HG03442 (cell line): ENCODE results near the gene PRMT1.

ENCODE experiments used
- ATAC-seq: cut with Tn5 transposase; IDR thresholded peaks from one replicate; pipeline ENCODE4 v1.9.1; 2021; ENCODE audit warnings: mild to moderate bottlenecking, moderate library complexity; ENCODE audit not compliant: unreplicated experiment

Gene PRMT1

GRCh38 chr19:49687566-49688316 is 10.7 kb downstream of the PRMT1 start:
- no peak for ATAC-seq

DNA sequence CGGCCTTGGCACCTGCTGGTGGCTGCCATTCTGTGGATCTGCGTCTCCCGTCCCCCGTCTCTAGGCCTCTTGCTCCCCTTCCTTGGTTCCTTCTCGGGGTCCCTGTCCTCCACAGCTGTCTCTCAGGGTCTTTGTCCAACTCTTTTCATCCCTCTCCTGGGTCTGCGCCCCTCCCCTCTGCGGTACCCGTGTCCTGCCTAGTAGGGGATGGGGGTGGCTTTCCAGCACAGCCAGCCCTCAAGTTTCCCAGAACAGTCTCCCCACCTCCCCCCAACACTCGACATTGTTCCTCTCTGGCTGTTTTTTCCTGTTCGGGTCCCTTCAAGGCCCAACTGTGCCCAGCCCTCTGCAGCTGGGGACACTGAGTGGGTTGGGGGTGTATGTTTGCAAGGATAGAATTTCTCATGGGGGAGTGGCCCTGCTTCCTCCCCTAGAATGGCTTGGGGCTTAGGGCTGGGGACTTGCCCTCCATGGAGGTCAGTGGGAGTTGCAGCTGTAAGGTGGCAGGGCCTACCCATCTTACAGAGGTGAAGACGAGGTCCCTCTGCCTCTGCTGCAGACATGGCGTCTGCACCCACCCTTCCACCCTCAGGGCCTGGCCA is 11.6 kb downstream of the PRMT1 start:
- no peak for ATAC-seq

DNA sequence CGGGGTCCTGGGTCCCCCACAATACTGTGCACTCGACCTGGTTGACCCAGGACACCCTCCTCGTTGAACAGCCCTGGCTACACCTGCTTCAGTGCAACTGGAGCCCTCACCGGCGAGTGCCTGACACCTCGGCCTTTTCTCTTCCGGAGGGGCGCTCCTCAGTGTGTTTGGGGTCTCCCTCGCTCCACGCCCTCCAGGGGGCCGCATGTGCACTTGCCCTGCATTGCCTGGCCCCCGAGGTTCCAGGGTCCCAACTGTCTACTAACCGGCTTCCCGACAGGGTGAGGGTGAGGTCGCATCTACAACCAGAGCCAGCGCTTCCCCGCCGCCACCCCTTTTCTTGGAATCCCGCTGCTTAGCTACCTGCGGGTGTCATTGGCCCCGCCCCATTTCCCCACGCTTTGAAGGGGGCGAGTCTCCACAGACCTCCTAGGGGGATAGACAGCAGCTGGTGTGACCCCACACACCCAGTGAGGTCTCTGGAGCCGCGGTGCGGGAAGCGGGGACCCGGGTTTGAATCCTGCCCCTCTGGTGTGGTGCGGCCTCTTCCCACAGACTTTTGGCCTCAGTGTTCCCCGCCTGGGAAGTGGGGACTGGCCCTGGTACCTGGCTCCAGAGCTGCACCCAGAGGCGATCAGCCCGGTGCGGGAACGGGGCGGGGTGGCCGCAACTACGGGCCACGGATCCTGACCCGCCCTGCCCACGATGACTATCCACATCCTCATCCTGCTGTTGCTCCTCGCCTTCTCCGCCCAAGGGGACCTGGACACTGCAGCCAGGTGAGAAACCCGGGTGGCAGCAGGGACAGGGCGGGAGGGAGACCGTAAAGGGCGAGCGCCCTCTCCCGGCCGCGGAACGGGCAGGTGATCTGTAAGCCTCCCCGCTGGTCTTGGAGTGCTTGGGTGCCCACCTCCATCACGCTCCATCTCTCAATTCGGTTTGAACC is 12.3 kb downstream of the PRMT1 start, which contains the start of gene ADM5:
Gene ADM5 (plus strand): TSS at position 462 of the 946 bp plus-strand sequence. CDS start 244 bp downstream, at position 706.
- no peak for ATAC-seq

GRCh38 chr19:49690079-49690655 is 13.1 kb downstream of the PRMT1 start:
- ATAC-seq = no peak

DNA sequence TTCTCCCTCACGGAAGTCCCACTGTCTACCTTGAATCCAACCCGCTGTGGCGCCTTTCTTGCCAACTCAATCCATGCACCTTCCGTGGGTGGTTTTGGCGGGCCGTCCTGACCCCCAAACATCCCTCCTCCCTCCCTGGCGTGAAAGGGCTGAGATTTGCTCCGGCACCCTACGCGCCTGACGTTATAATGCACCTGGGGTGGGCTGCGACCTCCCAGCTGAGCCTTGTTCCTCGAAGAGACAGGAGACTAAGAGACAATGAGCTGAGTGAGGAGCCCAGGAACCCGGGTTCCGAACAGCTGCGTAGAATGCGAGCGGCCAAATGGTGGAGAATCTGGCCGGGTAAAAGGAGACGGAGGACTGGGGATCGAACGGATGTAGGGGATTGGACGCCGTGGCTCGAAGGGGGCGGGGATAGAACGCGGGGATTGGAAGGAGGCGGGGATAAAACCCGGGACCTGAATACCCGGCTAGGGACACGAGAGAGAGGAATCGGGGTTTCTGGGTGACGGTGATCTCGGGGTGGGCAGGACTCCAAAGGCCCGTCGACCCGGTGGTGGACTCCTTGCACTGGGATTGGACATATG is 13.7 kb downstream of the PRMT1 start, which contains the start of gene CPT1C:
Gene CPT1C (plus strand): TSS at position 461 of the 587 bp plus-strand sequence. CDS start 1,137 bp downstream, outside the sequence.
- ATAC-seq = no peak

DNA sequence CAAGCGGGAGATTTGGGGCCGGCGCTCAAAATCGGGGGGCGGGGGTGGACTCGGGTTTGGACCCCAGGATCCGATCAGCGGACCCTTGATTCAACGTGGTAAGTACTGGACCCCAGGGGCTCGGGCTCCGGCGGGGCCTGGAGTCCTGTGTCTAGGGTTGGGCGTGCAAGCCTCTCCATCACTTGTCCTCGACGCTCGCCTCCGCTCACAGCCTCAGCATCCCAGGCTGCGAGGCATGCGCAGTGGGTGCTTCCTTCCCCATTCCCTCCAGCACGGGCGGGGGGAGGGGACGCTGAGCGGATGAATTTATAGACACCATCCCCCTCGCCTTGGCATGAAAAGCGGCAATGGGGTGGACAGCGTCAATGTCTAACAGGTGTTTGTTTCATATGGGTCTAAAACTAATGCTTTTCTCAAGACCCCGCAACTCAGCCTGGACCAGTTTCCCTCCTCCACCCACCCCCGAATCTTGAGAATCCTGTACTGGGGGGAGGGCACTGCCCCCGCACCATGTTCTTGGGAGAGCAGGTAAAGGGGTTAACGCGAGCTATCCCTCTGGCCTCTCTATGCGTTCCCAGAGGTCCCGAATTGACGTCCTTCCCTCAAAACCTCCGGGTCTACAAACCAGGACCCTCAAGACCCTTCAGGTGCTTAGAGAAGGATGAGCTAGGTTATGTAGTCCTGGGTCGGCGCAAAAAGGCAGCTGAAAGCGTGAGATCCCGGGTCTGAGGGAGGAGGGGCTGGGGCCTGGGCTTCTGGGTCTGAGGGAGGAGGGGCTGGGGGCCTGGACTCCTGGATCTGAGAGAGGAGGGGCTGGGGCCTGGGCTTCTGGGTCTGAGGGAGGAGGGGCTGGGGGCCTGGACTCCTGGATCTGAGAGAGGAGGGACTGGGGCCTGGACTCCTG is 14.4 kb downstream of the PRMT1 start:
- no peak for ATAC-seq

GRCh38 chr19:49692147-49692506 is 15.1 kb downstream of the PRMT1 start:
- ATAC-seq = no peak

- no peak for ATAC-seq
These were observed 19.0 kb downstream of the PRMT1 start for GRCh38 chr19:49696115-49696514.

DNA sequence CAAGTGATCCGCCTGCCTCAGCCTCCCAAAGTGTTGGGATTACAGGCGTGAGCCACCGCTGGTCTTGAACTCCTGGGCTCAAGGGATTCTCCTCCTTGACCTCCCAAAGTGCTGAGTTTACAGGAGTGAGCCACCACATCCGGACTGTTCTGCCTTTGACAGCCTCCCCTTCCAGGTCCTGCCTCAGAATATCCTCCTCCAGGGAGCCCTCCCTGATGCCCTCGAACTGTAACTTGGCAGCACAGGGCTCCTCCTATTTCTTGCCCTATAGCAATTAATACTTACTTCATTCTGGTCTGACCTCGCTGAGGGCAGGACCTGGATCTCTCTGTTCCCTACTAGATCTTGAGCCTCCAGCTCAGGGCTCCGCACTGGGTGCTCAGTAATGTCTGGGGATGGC is 19.8 kb downstream of the PRMT1 start:
- ATAC-seq = no peak

DNA sequence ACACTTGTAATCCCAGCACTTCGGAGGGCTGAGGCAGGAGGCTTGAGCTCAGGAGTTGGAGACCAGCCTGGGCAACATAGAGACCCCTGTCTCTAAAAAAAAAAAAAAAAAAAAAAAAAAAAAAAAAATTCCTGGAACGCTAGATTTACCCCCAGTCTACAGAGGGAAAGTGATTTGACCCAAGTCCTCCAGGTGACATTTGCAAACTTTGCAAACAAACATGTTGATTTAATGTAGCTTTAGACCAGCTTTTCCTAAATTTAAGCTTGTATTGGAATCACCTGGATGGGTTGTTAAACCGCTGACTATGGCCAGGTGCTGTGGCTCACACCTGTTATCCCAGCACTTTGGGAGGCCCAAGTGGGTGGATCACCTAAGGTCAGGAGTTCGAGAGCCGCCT is 22.3 kb downstream of the PRMT1 start:
- ATAC-seq = no peak

DNA sequence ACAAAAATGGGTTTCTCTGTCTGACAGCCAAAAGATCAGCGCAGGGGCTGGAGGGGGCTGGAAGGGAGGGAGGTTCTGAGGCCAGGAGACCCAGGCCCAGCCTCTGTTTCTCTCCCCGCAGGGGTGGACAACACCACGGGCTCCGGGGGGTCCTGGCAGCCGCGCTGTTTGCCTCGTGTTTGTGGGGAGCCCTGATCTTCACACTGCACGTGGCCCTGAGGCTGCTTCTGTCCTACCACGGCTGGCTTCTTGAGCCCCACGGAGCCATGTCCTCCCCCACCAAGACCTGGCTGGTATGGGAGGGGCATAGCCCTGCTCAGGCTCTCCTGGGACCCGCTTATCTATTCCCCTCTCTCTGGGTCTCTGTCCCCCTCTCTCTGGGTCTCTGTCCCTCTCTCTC is 23.5 kb downstream of the PRMT1 start:
- no peak for ATAC-seq

GRCh38 chr19:49701271-49701786 is 24.3 kb downstream of the PRMT1 start:
- ATAC-seq = no peak

DNA sequence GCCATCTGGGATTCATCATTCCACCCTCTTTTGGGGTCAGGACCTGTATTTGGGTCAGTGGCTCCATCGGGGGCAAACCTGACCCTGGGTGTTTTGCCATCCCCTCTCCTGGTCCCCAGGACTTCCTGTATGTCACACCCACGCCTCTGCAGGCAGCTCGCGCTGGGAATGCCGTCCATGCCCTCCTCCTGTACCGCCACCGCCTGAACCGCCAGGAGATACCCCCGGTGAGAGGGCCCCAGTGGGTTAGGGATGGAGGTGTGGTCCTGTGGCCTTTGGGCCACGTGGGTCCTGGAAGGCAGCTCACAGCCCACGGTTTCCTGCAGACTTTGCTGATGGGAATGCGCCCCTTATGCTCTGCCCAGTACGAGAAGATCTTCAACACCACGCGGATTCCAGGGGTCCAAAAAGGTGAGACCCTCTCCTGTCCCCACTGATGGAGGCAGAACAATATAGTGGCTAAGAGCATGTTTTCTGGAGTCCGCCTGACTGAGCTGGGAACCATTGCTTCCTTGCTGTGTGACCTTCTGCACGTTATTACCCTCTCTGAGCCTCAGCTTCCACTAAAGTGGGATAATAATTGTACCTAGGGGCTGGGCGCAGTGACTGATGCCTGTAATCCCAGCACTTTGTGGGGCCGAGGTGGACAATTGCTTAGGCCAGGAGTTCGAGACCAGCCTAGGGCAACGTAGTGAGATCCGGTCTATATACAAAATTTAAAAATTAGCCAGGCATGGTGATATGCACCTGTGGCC is 28.0 kb downstream of the PRMT1 start:
- ATAC-seq = no peak

DNA sequence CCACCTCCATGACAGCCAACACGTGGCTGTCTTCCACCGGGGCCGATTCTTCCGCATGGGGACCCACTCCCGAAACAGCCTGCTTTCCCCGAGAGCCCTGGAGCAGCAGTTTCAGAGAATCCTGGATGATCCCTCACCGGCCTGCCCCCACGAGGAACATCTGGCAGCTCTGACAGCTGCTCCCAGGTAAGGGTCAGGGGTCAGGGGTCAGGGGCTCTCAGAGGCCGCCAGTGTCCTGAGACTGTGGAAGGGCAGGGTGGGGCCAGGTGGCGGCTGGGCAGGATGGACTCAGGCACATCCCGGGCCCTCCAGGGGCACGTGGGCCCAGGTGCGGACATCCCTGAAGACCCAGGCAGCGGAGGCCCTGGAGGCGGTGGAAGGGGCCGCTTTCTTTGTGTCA is 28.8 kb downstream of the PRMT1 start:
- no peak for ATAC-seq

- no peak for ATAC-seq
These were observed 33.4 kb downstream of the PRMT1 start for GRCh38 chr19:49710372-49710951.

DNA sequence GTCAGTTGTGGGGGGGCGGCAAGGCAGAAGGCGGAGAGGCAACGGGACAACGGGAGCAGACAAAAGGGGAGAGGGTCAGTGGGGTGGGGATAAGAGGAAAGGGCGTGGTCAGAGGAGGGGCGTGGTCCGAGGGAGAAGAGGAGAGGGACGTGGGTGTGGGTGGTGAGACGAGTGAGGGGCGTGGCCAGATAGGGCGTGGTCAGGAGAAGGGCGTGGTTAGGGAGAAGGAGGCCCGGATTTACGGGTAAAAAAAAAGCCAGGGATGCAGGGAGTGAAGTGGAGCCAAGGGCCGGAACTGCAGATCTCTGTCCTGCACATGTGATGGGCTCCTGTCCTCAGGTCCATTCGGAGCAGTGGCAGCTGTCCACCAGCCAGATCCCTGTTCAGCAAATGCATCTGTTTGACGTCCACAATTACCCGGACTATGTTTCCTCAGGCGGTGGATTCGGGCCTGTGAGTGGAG is 35.4 kb downstream of the PRMT1 start:
- ATAC-seq = no peak

DNA sequence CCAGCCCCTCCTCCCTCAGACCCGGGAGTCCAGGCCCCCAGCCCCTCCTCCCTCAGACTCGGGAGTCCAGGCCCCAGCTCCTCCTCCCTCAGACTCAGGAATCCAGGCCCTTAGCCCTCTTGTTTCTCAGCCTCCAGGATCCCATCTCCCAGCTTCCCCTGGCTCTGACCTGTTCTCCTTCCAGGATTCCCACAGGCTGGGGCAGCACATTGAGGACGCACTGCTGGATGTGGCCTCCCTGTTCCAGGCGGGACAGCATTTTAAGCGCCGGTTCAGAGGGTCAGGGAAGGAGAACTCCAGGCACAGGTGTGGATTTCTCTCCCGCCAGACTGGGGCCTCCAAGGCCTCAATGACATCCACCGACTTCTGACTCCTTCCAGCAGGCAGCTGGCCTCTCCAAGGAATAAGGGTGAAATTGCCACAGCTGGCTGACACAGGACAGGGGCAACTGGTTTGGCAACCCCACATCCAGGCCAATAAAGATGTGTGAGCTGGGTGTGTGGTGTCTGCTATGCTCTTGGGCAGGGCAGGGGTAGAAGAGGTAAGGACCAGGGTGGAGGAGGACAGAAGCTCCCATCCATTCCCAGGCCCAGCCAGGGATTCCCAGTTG is 36.3 kb downstream of the PRMT1 start:
- no peak for ATAC-seq

- no peak for ATAC-seq
These were observed 39.1 kb downstream of the PRMT1 start for GRCh38 chr19:49716154-49716553.
